GM18520 (cell line): ENCODE data around the gene PYGO2.

Experiments used
- ATAC-seq: cut with Tn5 transposase; IDR thresholded peaks from one replicate; pipeline ENCODE4 v1.9.1; 2021; ENCODE audit not compliant: unreplicated experiment

Gene PYGO2

DNA sequence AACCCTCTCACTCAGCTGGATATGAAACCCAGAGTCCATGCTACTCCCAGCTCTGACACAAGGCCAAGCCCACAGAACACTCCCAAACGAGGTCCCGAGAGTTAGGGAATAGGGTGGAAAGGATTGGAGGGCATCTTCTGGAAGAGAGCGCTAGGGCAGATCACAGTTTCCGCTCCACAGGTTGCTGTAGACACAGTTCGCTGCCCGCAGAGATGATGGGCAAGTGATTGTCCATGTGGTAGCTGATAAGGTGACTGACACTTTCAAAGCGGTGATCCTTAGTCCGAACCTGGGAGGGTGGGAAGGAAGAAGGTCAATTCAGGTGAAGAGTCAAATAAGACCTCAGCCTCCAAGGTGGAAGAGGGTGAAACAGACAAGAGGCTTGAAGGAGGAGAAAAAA lies 2.1 kb upstream of the PYGO2 start:
- no peak for ATAC-seq

DNA sequence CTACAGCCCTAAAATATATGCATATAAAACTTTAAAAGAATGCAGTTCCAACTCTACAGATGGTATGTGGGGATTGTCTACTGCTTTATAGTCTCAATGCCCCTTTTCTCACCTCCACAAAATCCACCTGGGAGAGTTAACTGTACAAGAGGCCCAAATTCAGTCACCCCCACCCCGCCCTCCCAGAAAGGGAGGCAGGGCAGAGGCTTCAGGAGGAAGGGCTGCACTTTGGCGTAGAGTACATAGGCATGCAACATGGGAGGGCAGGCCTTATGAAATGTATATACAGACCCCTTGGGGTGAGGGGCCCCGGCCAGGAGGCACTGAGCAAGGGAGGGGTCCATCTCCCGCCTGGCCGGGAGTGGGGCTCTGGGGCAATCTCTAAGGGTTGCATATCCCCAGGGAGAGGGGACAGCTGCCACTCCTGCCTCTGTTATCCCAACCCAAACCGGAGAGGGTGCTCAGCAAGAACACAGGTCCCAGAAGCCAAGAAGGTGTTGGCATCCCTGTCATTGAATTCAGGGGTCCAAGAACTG lies 1.3 kb upstream of the PYGO2 start:
- ATAC-seq, result no peak

DNA sequence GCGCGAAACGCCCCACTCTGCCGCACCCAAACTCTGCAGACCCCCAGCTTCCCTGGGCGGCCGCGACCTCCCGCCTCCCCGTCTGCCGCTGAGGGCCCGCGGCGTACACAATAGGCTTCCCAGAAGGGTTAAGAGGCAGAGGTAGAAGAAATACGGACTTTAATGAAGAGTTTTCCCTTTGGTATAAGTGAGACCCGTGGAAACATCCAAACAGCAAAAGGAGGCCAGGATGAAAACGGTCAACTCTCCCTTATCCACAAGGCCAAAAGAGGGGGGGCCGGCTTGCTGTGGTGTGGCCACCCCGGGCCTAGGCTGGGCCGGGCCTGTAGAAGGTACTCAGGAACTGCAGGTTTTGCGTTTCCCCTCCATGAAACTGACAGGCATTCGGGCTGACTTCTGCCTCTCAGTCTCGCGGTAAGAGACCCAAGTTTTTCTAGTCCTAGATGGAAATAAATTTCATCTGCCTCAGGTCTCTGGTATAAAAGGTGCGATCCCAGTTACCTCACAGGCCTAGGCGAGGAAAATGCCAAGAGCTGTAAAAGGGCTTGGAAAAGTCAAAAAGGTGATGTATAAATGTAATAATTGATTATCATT lies 671 bp upstream of the PYGO2 start:
- peak; percentile 1 for ATAC-seq

DNA sequence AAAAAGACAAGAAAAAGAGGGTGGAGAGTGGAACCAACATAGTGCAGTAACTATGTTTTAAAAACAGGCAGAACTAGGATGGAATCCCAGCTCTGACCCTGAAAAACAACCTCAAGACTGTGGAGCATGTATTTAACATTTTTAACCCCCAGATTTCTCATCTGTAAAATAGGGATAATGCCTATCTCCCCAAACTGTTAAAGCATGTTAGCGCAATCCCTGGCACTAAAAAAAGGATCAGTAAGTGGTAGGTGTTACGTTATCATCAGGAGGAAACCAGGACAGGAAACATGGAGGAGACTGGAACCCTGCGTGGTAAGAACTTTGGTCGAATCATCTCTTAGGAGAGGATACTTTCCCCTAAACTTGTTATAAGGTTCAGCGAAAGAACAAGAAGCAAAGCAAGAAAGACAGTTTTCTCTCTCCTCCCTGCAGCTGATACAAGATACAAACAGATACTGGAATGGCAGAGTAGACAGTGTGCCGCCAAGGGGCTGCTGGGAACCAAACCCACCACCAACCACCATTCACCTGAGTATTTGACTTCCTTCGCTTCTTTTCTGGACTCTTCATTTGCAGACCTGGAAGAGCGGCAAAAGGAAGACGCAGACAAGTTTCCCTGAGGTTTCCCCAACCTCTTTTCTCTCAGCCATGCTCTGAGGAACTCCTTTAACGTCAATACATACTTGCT lies 991 bp downstream of the PYGO2 start:
- no peak for ATAC-seq

DNA sequence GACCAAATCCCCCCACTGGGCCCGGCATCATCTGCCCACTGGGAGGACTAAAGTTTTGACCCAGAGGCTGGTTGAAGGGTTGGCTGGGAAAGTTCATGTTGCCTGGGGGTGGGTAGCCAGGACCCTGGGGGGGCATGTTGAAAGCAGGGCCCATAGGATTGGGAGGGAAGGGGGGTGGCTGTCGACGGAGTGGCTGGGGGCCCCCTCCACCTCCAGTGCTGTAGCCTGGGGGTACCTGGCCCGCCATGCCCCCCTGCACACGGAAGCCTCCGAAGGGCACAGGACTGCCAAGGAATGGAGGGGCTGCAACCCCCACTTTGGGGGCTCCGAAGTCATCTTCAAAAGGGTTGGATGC lies 2.2 kb downstream of the PYGO2 start:
- ATAC-seq, result no peak

DNA sequence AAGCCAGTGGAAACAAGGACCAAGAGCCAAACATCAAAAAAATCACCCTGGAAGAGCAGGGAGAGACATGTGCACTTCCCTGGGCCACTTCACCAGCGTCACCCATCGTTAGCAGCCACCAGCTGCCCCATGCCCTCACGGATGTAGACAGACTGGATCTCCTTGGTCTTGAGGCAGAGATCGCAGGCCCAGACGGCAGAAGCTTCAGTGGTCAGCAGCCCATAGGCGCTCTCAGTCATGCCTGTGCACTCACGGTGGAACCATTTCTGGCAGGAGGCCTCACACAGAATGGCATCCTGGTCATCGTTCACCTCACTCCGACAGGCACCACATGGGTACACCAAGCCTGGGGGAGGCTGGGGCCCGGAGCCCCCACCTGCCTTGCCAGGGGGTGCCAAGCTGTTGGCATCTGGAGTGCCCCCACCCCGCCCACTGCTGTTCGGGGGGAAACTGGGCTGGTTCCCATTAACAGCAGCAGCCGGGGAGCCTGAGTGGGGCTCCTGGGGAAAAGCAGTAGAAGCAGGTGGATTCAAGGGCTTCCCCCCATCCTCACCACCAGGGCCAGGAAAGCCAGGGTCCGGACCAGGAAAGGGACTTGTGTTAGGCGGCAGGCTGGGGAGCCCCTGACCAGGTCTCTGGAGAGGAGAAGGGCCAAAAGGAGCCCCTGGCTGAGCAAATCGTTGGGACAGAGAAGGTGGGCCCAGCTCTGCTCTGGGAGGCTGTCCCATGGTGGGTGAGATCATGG lies 2.7 kb downstream of the PYGO2 start:
- no peak for ATAC-seq

DNA sequence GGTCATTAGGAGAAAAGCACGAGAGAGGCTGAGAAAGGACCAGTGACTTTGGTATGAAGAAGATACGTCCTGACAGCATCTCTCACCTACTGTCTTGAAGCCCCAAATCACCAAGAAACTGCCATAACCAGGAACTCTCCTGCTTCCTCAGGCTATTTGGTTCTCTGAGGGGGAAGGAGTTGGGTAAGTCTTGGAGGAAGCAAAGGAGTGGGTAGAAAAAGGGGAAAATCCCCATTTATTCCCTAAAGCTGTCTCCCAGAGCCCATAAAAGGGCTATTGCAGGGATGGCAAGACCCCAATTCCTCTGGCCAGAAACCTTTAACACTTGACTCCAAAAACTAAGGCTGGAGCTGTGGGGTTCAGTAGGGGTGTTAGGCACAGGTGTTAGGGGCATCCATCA lies 3.5 kb downstream of the PYGO2 start:
- ATAC-seq, result no peak

DNA sequence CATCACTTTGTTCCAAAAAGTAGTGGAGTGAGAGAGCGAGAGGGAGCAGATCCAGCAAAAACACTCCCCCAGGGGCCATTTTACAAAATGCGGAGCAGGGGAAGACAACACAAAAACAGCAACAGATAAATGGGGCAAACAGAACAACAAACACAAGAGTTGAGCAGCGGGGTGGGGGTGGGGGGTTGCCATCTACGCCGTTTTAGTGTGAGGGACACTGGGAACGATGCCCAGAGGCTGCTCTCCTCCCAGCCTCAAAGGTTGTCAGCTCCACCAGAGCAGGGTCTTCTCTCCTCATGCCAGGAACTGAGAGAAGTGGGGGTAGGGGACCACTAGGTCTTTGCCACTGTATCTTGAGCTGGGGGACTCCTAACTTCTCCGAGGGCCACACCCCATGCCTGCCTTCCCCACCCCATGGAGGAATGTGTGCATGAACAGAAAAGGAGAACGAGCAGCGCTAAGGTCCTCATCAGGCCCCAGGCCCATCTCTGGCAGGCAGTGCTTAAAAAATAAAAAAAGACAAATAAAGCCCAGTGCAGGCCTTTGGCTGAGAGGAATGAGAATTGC lies 4.4 kb downstream of the PYGO2 start:
- no peak for ATAC-seq

DNA sequence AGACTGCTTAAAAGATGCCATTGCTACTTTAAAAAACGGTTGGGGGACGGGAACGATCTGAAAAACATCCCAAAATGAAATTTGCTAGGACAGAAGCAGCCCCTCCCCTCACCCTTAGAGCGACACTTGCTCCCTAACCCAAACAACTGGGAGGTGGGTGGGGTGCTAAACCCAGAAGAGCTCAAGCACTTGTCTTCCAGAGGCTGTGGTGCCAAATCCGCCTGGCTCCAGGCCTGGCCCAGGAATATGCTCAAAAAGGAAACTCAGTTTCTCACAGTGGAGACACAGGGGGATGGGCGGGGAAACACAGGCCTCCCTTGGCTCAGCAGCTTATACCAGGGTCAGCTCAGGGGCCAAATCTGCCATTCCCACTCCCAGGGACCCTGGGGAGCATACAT lies 5.0 kb downstream of the PYGO2 start:
- no peak for ATAC-seq

DNA sequence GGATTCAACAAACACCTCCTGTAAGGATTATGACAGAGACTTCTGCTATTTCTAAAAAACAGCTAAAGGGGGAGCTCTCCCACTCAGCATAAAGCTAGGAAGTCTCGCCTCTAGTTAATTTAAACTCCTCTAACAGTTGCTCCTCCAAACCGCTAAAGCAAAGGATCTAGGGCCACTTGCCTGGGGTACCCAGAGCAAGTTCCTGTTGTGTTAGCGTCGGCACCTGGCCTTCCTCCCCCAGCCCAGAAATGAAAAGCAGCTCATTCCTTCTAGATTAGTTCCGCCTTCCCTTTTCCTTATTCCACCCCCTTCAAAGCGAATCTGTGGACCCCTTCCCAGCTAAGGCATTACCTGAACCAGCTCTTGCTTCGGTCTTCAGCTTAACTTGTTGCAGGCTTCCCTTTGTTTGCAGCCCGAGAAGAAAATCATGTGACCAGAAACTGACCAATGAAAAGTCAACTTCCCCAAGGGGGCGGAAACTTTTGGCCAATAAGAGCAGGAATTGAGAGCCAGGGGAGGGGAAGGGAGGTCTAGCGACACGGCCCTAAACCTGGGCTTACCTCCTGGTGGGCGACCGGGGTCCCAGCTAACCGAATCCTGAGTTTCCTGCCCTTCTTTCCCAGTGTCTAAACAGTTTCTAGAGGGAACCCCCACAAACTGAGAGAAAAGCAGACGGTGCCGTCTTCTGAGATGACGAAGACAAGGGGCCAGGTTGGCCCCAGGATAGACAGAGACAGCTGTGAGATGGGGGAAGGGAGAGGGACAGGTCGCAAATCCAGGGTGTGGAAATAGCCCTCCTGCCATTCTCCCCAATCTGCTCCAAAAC lies 5.7 kb downstream of the PYGO2 start, which contains the start of gene PBXIP1:
Gene PBXIP1, minus strand, starts transcription at position 382 of the 826 bp plus-strand sequence. CDS start 2,378 bp downstream, outside the sequence.
- ATAC-seq, result peak; percentile 53

DNA sequence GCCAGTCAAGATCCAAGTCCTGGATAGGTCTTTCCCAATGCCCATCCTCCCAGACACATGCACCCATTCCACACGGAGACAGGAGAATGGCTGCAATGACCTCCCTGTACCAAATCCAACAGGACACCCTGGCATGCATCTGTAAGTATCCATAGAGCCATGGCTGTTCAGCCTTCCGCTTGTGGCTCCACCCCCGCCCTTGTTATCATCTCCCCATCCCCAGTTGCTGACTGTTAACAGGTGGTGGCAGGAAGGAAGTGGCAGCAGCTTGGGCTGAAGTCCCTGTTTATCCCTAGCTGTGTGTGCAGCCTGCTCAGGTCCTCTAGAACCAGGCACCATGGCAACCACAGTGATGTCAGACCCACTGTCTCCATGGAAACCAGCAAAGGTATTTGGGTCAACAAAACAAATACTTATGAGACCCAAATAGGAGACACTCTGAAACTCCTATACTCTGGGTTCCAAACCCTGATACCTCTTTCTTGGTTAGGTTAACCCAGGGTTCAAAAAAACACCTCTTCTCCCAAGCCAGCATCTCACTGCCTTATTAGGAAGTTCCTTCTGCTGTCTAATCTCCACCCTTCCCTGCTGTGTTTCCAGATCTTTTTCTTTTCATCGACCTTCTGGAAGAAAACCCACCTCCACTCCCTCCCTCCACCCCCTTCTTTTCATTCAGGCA lies 6.4 kb downstream of the PYGO2 start:
- no peak for ATAC-seq

DNA sequence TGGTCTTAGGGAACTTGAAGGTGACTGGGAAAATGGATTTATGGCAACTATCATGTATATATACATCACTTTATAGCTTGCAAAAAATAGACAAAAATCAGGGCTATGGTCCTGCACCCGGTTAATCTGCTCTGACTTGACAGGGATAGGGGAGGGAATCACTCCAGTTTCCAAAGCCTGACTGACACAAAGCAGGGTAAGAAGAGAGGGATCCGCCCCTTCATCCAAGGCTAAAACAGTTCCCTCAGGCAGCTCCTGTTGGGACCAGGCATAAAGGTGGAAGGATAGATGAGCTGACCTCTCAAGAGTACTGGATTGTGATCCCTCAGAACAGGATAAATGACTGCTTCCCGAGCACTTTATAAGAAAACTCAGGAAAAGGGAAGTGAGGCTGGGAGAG lies 7.0 kb downstream of the PYGO2 start:
- ATAC-seq, result no peak

DNA sequence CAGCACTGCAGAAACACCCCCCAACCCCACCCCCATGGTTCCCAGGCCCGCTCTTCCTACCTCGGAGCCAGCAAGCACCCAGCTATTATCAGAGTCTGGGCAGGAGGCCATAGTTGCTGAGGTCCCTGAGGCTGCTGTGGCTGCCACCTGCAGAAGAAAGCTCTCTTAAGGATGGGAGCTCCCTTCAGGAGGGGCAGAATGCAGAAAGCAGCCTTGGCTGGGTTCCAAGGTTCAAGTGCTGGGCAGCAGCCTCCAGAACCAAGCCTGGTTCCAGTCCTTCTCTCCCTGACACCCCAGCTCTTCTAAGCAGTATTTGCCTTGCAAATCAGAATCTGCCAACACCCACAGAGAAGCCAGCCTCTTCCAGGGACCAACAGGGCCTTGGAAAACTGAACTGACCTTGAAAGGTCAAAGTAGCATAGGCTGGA lies 8.0 kb downstream of the PYGO2 start:
- no peak for ATAC-seq

DNA sequence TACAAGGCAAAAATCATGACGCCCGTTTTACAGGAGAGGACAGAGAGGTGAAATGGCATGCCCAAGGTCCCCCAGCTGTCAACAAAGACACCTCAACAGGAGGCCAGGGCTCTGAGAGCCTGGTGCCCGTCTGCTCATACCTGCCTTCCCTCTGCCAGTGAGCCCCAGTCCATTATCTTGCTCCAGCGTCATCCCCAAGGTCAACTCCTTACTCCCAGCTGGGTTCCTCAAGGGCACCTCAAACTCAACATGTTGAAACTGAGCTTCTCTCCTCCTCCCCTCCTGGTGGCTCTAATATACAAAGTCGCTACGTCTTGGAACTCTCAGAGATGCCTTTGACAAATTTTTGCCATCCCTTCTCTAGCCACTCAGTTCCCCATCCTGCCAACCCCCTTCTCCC lies 8.9 kb downstream of the PYGO2 start:
- ATAC-seq, result no peak

DNA sequence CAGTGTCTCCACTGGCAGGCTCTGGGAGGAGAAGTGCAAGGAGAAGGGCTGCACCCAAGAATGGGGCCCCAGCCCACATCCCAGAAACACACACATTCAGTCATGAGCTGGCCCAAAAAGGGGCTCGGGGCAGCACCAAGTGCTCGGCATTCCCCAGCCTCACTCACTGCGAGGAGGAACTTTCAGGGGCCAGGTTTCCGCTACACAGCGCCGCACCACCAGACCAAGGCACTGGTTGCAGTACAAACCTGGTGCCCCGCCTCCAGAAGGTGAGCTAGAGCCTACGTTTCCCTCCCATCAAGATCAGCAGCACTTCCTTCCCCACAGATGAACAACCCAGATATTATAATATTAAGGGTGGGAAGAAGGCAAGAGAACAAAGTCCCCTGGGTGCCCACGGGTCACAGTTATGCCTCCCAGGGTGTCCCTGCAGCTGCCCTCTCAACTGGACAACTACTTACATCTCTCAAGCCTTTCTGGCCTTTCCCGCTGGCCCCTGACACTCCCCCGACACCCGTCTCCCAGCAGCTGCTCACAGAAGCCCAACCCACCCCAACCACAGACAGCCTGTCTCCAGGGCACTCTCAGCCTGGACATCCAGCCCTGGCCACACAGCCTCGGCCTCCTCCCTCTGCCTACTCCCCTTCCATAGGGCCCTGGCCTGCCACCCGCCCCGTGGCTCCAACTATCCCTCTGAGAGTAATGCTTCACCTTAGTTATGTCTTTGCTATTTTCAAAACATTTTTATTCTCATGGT lies 9.5 kb downstream of the PYGO2 start:
- no peak for ATAC-seq

DNA sequence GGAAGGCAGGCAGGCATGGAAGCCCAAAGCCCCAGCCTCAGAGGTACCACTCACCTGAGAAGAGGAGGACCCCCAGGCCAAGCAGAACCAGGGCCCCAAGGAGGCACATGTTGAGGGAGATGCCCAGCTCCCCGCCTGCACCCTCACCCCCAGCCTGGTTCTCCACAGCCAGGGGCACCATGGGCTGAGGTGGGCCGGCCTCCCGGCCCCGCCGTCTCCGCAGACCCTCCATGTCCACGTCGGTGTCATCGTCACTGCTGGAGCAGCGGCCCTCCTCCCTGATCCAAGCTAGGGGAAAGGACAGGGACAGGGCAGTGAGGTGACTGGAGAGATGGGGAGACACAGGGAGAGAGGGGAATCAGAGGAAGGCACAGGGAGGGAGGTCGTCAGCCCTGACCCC lies 13.5 kb downstream of the PYGO2 start:
- no peak for ATAC-seq

DNA sequence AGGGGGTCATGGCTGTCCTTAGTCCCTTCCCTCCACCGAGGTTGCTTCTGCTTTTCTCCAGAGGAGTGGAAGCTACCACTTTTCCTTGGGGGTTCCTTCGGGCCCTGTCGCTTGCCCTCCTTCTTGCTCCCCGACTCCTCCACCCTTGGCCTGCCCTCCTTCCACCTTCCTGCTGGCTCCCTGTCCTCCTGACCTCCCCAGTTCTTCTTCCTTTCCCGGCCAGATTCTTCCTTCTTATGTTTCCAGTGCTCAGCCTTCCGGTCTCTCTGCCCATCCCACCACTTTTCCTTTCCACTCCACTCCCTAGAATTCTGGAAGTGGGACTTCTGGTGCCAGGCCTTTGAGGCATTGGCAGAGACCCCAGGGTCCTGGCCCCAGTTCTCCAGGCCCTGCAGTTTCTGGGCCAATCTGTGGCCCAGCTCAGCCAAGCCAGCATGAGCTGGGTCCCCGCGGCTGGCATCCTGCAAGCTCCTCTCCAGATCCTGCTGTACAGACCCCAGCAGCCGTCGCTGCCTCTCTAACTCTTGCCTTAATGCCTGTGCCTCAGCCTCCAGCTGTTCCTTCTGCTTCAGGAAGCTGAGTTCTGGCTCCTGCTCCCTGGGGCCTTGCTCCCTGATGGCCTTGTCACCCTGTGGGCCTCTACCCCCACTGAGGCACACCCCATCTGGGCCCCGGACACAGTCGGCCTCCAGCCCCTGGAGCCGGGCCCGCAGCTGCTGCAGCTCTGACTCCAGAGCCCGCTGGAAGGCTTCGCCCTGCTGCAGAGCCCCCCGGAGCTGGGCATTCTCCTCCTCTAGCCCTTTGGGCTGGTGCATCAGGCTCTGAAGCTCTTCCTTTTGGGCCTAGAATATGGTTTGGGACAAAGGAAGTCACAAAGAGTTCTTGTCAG lies 15.4 kb downstream of the PYGO2 start:
- ATAC-seq, result no peak

DNA sequence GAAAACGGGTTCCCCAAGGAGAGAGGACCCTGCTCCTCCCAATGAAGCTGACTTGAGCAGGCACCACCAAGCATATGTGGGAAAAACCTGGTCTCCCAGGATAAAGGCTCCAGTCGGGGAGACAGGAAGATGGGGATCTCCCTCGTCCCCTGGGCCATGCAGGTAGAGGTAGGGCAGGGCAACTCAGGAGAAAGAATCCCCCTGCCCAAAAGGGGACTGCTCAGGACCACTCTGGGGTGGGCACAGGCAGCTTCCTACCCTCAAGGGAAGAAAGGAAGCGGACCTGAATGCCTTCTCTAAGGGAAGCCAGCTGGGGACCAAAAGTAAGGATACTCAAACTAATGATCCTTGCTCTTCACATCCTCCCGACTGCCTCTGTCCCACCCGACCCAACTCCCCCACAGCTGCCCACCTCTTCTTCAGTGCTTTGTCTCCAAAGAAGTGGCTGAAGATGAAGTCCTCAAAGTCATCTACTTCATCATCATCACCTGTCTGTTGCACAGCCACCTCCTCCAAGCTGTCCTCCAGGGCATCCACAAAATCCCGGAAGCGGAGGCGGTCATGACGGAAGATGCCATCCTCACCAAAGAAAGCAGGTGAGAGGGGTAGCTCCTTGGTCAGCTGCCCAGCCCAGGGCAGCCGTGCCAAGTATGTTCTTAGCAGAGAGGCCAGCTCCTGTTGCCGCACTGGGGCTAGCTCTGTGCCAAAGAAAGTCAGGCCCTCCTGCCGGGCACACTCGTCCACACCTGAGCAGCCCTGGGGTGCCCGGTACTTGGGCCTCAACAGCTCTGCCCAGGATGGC lies 16.2 kb downstream of the PYGO2 start:
- no peak for ATAC-seq
